Measurements from ENCODE around the gene MAP6.
A peak's percentile ranks its signal among the peaks of the same experiment; 100 is the strongest.

Gene MAP6

DNA sequence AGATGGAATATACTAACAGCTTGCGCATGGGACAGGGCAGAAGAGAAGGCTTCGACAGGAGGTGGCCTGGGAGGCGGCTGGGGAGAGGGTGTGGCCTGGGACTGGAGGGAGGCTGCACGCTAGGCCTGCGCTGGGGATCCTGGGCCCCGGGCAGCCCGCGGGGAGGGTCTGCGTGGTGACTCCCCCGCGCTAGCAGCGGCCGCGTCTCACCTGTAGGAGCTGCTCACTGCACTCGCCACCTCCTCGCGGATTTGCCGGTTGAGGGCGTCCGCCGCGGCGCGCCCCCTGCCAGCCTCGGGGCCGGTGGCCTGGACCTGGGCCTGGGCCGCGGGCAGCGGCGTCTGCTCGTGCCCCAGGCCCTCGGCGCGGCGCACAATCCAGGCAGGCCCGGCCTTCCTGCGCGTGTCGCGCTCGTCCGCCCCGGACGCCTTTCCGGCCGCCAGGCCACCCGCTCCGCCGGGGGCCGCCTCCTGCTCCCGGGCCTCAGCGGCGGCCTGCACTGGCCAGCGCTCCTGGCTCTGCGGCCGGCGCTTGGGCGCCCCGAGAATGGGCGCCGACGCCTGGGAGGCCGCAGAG lies 1.5 kb downstream of the MAP6 start:
- TF ChIP-seq TOX (CRISPR knock-in tag; IDR thresholded peaks at IDR 0.05; ENCODE audit: borderline replicate concordance) = no peak
- no peak for TF ChIP-seq TCF4 (CRISPR knock-in tag; IDR thresholded peaks at IDR 0.05; ENCODE audit: borderline replicate concordance)
- no peak for TF ChIP-seq ZNF70 (CRISPR knock-in tag; IDR thresholded peaks at IDR 0.05)
- no peak for TF ChIP-seq PPARA (CRISPR knock-in tag; IDR thresholded peaks at IDR 0.05; ENCODE audit: borderline replicate concordance)
- peak; percentile 63 for ATAC-seq

DNA sequence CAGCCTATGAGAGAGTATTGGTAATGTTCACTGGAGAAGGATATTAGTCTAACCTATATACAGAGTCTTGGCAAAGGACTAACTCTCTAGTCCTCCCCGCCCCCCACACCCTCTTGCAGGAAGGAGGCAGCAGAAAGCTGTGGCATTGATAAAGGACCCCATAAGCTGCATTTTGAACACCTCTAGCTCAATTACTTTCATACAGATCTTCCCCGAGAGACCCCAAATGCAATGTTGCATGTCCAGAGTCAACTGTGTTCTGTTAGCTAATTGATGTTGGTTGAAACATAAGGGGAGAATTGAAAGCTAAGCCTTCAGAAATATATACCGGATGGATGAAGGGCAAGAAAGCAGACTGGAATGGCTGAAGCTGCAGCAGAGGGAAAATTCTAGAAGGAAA lies 2.8 kb downstream of the MAP6 start:
- no peak for ATAC-seq
- no peak for TF ChIP-seq RARB (CRISPR knock-in tag; IDR thresholded peaks at IDR 0.05)
- TF ChIP-seq, protein P1, sequence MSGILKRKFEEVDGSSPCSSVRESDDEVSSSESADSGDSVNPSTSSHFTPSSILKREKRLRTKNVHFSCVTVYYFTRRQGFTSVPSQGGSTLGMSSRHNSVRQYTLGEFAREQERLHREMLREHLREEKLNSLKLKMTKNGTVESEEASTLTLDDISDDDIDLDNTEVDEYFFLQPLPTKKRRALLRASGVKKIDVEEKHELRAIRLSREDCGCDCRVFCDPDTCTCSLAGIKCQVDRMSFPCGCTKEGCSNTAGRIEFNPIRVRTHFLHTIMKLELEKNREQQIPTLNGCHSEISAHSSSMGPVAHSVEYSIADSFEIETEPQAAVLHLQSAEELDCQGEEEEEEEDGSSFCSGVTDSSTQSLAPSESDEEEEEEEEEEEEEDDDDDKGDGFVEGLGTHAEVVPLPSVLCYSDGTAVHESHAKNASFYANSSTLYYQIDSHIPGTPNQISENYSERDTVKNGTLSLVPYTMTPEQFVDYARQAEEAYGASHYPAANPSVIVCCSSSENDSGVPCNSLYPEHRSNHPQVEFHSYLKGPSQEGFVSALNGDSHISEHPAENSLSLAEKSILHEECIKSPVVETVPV (CRISPR knock-in tag; IDR thresholded peaks at IDR 0.05) = no peak
- no peak for TF ChIP-seq PPARA (CRISPR knock-in tag; IDR thresholded peaks at IDR 0.05; ENCODE audit: borderline replicate concordance)
- TF ChIP-seq ZFP30 (CRISPR knock-in tag; IDR thresholded peaks at IDR 0.05) = no peak
- TF ChIP-seq ESRRG (CRISPR knock-in tag; IDR thresholded peaks at IDR 0.05) = no peak
- no peak for TF ChIP-seq ISL1 (CRISPR knock-in tag; IDR thresholded peaks at IDR 0.05)
- no peak for TF ChIP-seq OSR1 (CRISPR knock-in tag; IDR thresholded peaks at IDR 0.05)
- TF ChIP-seq, protein P2, sequence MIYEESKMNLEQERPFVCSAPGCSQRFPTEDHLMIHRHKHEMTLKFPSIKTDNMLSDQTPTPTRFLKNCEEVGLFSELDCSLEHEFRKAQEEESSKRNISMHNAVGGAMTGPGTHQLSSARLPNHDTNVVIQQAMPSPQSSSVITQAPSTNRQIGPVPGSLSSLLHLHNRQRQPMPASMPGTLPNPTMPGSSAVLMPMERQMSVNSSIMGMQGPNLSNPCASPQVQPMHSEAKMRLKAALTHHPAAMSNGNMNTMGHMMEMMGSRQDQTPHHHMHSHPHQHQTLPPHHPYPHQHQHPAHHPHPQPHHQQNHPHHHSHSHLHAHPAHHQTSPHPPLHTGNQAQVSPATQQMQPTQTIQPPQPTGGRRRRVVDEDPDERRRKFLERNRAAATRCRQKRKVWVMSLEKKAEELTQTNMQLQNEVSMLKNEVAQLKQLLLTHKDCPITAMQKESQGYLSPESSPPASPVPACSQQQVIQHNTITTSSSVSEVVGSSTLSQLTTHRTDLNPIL (CRISPR knock-in tag; IDR thresholded peaks at IDR 0.05; ENCODE audit: low read depth) = no peak
- no peak for TF ChIP-seq SNAI2 (CRISPR knock-in tag; IDR thresholded peaks at IDR 0.05)
- no peak for TF ChIP-seq ARNTL (CRISPR knock-in tag; IDR thresholded peaks at IDR 0.05; ENCODE audit: borderline replicate concordance, low read depth)
- TF ChIP-seq, protein P3, sequence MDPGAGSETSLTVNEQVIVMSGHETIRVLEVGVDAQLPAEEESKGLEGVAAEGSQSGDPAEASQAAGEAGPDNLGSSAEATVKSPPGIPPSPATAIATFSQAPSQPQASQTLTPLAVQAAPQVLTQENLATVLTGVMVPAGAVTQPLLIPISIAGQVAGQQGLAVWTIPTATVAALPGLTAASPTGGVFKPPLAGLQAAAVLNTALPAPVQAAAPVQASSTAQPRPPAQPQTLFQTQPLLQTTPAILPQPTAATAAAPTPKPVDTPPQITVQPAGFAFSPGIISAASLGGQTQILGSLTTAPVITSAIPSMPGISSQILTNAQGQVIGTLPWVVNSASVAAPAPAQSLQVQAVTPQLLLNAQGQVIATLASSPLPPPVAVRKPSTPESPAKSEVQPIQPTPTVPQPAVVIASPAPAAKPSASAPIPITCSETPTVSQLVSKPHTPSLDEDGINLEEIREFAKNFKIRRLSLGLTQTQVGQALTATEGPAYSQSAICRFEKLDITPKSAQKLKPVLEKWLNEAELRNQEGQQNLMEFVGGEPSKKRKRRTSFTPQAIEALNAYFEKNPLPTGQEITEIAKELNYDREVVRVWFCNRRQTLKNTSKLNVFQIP (CRISPR knock-in tag; IDR thresholded peaks at IDR 0.05; ENCODE audit: borderline replicate concordance, low read depth) = no peak
- TF ChIP-seq, protein P4, sequence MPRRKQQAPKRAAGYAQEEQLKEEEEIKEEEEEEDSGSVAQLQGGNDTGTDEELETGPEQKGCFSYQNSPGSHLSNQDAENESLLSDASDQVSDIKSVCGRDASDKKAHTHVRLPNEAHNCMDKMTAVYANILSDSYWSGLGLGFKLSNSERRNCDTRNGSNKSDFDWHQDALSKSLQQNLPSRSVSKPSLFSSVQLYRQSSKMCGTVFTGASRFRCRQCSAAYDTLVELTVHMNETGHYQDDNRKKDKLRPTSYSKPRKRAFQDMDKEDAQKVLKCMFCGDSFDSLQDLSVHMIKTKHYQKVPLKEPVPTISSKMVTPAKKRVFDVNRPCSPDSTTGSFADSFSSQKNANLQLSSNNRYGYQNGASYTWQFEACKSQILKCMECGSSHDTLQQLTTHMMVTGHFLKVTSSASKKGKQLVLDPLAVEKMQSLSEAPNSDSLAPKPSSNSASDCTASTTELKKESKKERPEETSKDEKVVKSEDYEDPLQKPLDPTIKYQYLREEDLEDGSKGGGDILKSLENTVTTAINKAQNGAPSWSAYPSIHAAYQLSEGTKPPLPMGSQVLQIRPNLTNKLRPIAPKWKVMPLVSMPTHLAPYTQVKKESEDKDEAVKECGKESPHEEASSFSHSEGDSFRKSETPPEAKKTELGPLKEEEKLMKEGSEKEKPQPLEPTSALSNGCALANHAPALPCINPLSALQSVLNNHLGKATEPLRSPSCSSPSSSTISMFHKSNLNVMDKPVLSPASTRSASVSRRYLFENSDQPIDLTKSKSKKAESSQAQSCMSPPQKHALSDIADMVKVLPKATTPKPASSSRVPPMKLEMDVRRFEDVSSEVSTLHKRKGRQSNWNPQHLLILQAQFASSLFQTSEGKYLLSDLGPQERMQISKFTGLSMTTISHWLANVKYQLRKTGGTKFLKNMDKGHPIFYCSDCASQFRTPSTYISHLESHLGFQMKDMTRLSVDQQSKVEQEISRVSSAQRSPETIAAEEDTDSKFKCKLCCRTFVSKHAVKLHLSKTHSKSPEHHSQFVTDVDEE (CRISPR knock-in tag; IDR thresholded peaks at IDR 0.05) = no peak
- no peak for TF ChIP-seq ZNF565 (CRISPR knock-in tag; conservative IDR thresholded peaks at IDR 0.05; ENCODE audit: low read depth)

DNA sequence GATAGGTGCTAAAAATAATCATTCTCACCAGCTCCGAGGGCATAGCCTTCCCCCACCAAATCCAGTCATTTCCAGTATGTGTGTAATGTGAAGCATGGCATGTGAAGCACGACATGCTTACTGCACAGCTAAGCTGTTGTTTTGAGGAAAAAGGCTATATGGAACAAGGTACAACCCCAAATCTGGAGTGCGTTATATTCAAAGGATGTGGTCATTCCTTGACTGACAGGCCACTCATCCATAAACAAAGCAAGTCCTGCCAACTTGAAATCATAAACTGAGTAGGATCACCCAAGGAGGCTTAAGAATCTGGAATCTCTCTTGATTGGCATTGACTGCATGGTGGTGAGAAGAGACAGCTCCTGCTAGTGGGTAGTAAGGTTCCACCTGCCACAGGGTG lies 3.7 kb downstream of the MAP6 start:
- TF ChIP-seq, protein P4 (CRISPR knock-in tag; IDR thresholded peaks at IDR 0.05) = no peak
- TF ChIP-seq ZNF70 (CRISPR knock-in tag; IDR thresholded peaks at IDR 0.05) = no peak
- TF ChIP-seq TCF4 (CRISPR knock-in tag; IDR thresholded peaks at IDR 0.05; ENCODE audit: borderline replicate concordance) = no peak
- TF ChIP-seq, protein P5, sequence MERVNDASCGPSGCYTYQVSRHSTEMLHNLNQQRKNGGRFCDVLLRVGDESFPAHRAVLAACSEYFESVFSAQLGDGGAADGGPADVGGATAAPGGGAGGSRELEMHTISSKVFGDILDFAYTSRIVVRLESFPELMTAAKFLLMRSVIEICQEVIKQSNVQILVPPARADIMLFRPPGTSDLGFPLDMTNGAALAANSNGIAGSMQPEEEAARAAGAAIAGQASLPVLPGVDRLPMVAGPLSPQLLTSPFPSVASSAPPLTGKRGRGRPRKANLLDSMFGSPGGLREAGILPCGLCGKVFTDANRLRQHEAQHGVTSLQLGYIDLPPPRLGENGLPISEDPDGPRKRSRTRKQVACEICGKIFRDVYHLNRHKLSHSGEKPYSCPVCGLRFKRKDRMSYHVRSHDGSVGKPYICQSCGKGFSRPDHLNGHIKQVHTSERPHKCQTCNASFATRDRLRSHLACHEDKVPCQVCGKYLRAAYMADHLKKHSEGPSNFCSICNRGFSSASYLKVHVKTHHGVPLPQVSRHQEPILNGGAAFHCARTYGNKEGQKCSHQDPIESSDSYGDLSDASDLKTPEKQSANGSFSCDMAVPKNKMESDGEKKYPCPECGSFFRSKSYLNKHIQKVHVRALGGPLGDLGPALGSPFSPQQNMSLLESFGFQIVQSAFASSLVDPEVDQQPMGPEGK (CRISPR knock-in tag; IDR thresholded peaks at IDR 0.05; ENCODE audit: borderline replicate concordance) = no peak
- no peak for TF ChIP-seq CSDC2 (CRISPR knock-in tag; IDR thresholded peaks at IDR 0.05)
- TF ChIP-seq RARB (CRISPR knock-in tag; IDR thresholded peaks at IDR 0.05) = no peak
- TF ChIP-seq, protein P3 (CRISPR knock-in tag; IDR thresholded peaks at IDR 0.05; ENCODE audit: borderline replicate concordance, low read depth) = no peak
- ATAC-seq = no peak

Measured in SK-N-SH treated with all-trans-retinoic acid at 6 μM for 48 hours (cell line).